Neural cell (in vitro differentiated cells): ENCODE results near the gene SKIC2. TPM values are rescaled to one million over a fixed set of nuclear protein-coding genes. Genes with fewer than 3 reads are reported as not detected.

Experiments
- H2AFZ ChIP-seq: fragments of 200-600, 300-800 bp; sonication (generic), shearing (Covaris generic); 2 replicates; pipeline ENCODE4 v1.6.0; 2014; ENCODE audit warnings: low read depth, mild to moderate bottlenecking, antibody characterized with exemption, low read length, moderate library complexity
- H3F3A ChIP-seq: fragments of 200-600 bp; shearing (Covaris generic); 2 replicates; pipeline ENCODE4 v1.6.1; 2016; ENCODE audit warnings: mild to moderate bottlenecking, moderate library complexity, mixed read lengths, antibody characterized with exemption, low read length; ENCODE audit not compliant: insufficient read depth, poor library complexity, severe bottlenecking
- H3K27ac ChIP-seq: fragments of 200-600, 300-800 bp; sonication (generic), shearing (Covaris generic); 2 replicates; pipeline ENCODE4 v1.5.1; 2014; ENCODE audit warnings: mild to moderate bottlenecking, low read length, moderate library complexity
- H3K27me3 ChIP-seq: fragments of 300-800, 200-600 bp; sonication (generic), shearing (Covaris generic); 2 replicates; pipeline ENCODE4 v1.6.0; 2014; ENCODE audit warnings: mild to moderate bottlenecking, low read depth, low read length, moderate library complexity; ENCODE audit not compliant: insufficient read depth
- H3K36me3 ChIP-seq: fragments of 300-800, 200-600 bp; sonication (generic), shearing (Covaris generic); 2 replicates; pipeline ENCODE4 v1.5.1; 2014; ENCODE audit warnings: mild to moderate bottlenecking, antibody characterized with exemption, low read length, moderate library complexity; ENCODE audit not compliant: insufficient read depth
- H3K4me2 ChIP-seq: fragments of 300-800, 200-600 bp; sonication (generic), shearing (Covaris generic); 2 replicates; pipeline ENCODE4 v1.6.0; 2014; ENCODE audit warnings: mild to moderate bottlenecking, low read length
- H3K4me3 ChIP-seq: fragments of 300-800, 200-600 bp; sonication (generic), shearing (Covaris generic); 2 replicates; pipeline ENCODE4 v1.5.1; 2014; ENCODE audit warnings: mild to moderate bottlenecking, low read length, moderate library complexity
- H3K79me2 ChIP-seq: fragments of 200-600 bp; shearing (Covaris generic); replicated peaks from 2 replicates; pipeline ENCODE4 v1.6.0; 2014; ENCODE audit warnings: mild to moderate bottlenecking, low read length, moderate library complexity; ENCODE audit not compliant: insufficient read depth
- H3K9ac ChIP-seq: fragments of 300-800, 200-600 bp; sonication (generic), shearing (Covaris generic); 2 replicates; pipeline ENCODE4 v1.6.1; 2016; ENCODE audit warnings: mild to moderate bottlenecking, low read length, mixed read lengths
- H3K9me2 ChIP-seq: fragments of 200-600 bp; shearing (Covaris generic); 2 replicates; pipeline ENCODE4 v1.6.1; 2016; ENCODE audit warnings: mild to moderate bottlenecking, low read length, mixed read lengths; ENCODE audit not compliant: insufficient read depth
- H3K9me3 ChIP-seq: fragments of 200-600, 300-800 bp; sonication (generic), shearing (Covaris generic); 2 replicates; pipeline ENCODE4 v1.6.1; 2016; ENCODE audit warnings: mild to moderate bottlenecking, mixed run types, low read length, moderate library complexity, mixed read lengths
- H4K20me1 ChIP-seq: fragments of 200-600 bp; shearing (Covaris generic); 2 replicates; pipeline ENCODE4 v1.6.1; 2016; ENCODE audit warnings: mild to moderate bottlenecking, mixed run types; ENCODE audit not compliant: insufficient read depth
- CTCF ChIP-seq: fragments of 450-650 bp; IDR thresholded peaks from 2 replicates; pipeline ENCODE4 v1.5.1; 2014; ENCODE audit warnings: antibody characterized with exemption, mild to moderate bottlenecking, moderate library complexity; ENCODE audit not compliant: poor library complexity, severe bottlenecking
- EP300 ChIP-seq: fragments of 450-650 bp; conservative IDR thresholded peaks from 2 replicates; pipeline ENCODE4 v1.6.1; 2014; ENCODE audit warnings: antibody characterized with exemption, mild to moderate bottlenecking, moderate library complexity; ENCODE audit not compliant: poor library complexity, severe bottlenecking
- EZH2 ChIP-seq: fragments of 200-600, 300-800 bp; shearing (Covaris generic), sonication (generic); IDR thresholded peaks from 2 replicates; pipeline ENCODE4 v1.6.1; 2014; ENCODE audit warnings: antibody characterized with exemption, low read length, borderline replicate concordance, mild to moderate bottlenecking; ENCODE audit not compliant: insufficient read depth, poor library complexity, severe bottlenecking
- MXI1 ChIP-seq: fragments of 450-650 bp; conservative IDR thresholded peaks from 2 replicates; pipeline ENCODE4 v1.6.1; 2014; ENCODE audit warnings: antibody characterized with exemption, mild to moderate bottlenecking; ENCODE audit not compliant: poor library complexity, severe bottlenecking
- POLR2AphosphoS5 ChIP-seq: IDR thresholded peaks from 2 replicates; pipeline ENCODE4 v1.6.1; 2012
- RAD21 ChIP-seq: fragments of 450-650 bp; conservative IDR thresholded peaks from 2 replicates; pipeline ENCODE4 v1.6.1; 2014; ENCODE audit warnings: antibody characterized with exemption, mild to moderate bottlenecking, moderate library complexity
- REST ChIP-seq: IDR thresholded peaks from 2 replicates; pipeline ENCODE4 v1.6.1; 2012; ENCODE audit warnings: borderline replicate concordance
- SMC3 ChIP-seq: fragments of 450-650 bp; conservative IDR thresholded peaks from 2 replicates; pipeline ENCODE4 v1.6.1; 2014; ENCODE audit warnings: antibody characterized with exemption, mild to moderate bottlenecking, moderate library complexity; ENCODE audit not compliant: poor library complexity
- TAF1 ChIP-seq: IDR thresholded peaks from 2 replicates; pipeline ENCODE4 v1.6.1; 2012; ENCODE audit warnings: low read depth
- polyA plus RNA-seq: library from polyadenylated mRNA; depleted of rRNA; stranded (reverse); fragments of >200 nt; gene quantifications from 2 replicates; pipeline ENCODE4 v1.2.3, GENCODE V29; 2014

SKIC2 gene
- polyA plus RNA-seq, 1 donor from 2014 or later, result 48.2 TPM

GRCh38 chr6:31927242-31927862 lies 31.6 kb upstream of the SKIC2 start, which contains the start of gene C2:
Gene C2, plus strand, starts transcription at chr6:31927717. Its CDS starts 36 bp downstream, at chr6:31927753.
- no peak within 1 kb of the TSS for H3K4me3 ChIP-seq
- no peak within 1 kb of the TSS for H3K27ac ChIP-seq
- no peaks in the 10 kb centered on the region for H3K9me3 ChIP-seq
- no peaks in the 10 kb centered on the region for H3K9me2 ChIP-seq
- TF ChIP-seq POLR2AphosphoS5 (no peak), RAD21 (no peak), MXI1 (no peak), EP300 (no peak), EZH2 (no peak), REST (no peak), TAF1 (no peak), CTCF (no peak), SMC3 (no peak)
- no peaks in the 10 kb centered on the region for H3K27me3 ChIP-seq
- no peaks in the 10 kb centered on the region for H3F3A ChIP-seq
- H3K4me2 ChIP-seq, result no peak within 1 kb of the TSS
- no peaks in the 10 kb centered on the region for H3K36me3 ChIP-seq
- H4K20me1 ChIP-seq, result no peaks in the 10 kb centered on the region
- H3K9ac ChIP-seq, result no peak within 1 kb of the TSS
- H3K79me2 ChIP-seq, result no peaks in the 10 kb centered on the region
- no peak within 1 kb of the TSS for H2AFZ ChIP-seq

- Histone ChIP-seq H3K4me3 (no peak overlapping the region), H3K27me3 (no peaks in the 10 kb centered on the region), H3K4me2 (no peak overlapping the region), H2AFZ (no peak overlapping the region), H3K9me3 (no peaks in the 10 kb centered on the region), H3K79me2 (no peaks in the 10 kb centered on the region), H3K27ac (no peak overlapping the region), H3F3A (no peaks in the 10 kb centered on the region), H4K20me1 (no peaks in the 10 kb centered on the region), H3K36me3 (no peaks in the 10 kb centered on the region), H3K9me2 (no peaks in the 10 kb centered on the region), H3K9ac (no peak overlapping the region)
- no peak for TF ChIP-seq RAD21
- TF ChIP-seq EZH2, result no peak
- no peak for TF ChIP-seq REST
- TF ChIP-seq EP300, result no peak
- TF ChIP-seq SMC3, result no peak
- no peak for TF ChIP-seq CTCF
- no peak for TF ChIP-seq POLR2AphosphoS5
- TF ChIP-seq MXI1, result no peak
- TF ChIP-seq TAF1, result no peak
These were observed 30.9 kb upstream of the SKIC2 start for GRCh38 chr6:31927863-31928671.
